Caco-2 (cell line): ENCODE measurements around the gene DZIP1. TPM values are rescaled to one million over a fixed set of nuclear protein-coding genes. Genes with fewer than 3 reads are reported as not detected.

Experiments used
- BruUV-seq: library from RNA; stranded (reverse); fragments of 400-500 nt; replicated peaks from 2 replicates; lab custom pipeline; 2021; lab: Mats Ljungman, UMichigan
- CTCF ChIA-PET: fragments of 300-600 bp; sonication (Branson Sonifier 250); formaldehyde crosslinking; loops from one replicate; lab custom pipeline; 2022; ENCODE audit warnings: antibody characterized with exemption; lab: Charles Lee
- POLR2A ChIA-PET: fragments of 300-600 bp; sonication (Branson Sonifier 250); formaldehyde crosslinking; loops from one replicate; lab custom pipeline; 2022; ENCODE audit warnings: antibody characterized with exemption; lab: Charles Lee
- DNase-seq, 2 experiments: peaks; one replicate each; pipeline versions ENCODE4 v3.0.0 to v3.0.0-alpha.2; 2020 to 2022
- H3K27me3 ChIP-seq: replicated peaks from 2 replicates; pipeline ENCODE4 v1.6.0; 2011; ENCODE audit warnings: low read length; ENCODE audit not compliant: control insufficient read depth, insufficient read depth
- H3K36me3 ChIP-seq: 2 replicates; pipeline ENCODE4 v1.5.1; 2011; ENCODE audit warnings: low read length; ENCODE audit not compliant: control insufficient read depth, insufficient read depth
- H3K4me1 ChIP-seq: fragments of 250-450 bp; sonication (Bioruptor Pico); 2 replicates; pipeline ENCODE4 v1.5.1; 2020; ENCODE audit warnings: mild to moderate bottlenecking
- H3K4me3 ChIP-seq: 2 replicates; pipeline ENCODE4 v1.5.1; 2011; ENCODE audit warnings: low read depth, mild to moderate bottlenecking, control low read depth, low read length
- H3K9me3 ChIP-seq: fragments of 250-450 bp; sonication (Bioruptor Pico); 2 replicates; pipeline ENCODE4 v1.5.1; 2020; ENCODE audit warnings: mild to moderate bottlenecking, moderate library complexity
- H3K27ac Mint-ChIP-seq: one replicate; pipeline ENCODE4 v1.8.0; 2022; ENCODE audit warnings: mixed read lengths; ENCODE audit not compliant: unreplicated experiment
- H3K27me3 Mint-ChIP-seq: one replicate; pipeline ENCODE4 v1.8.0; 2022; ENCODE audit warnings: mixed read lengths; ENCODE audit not compliant: insufficient read depth, unreplicated experiment
- H3K36me3 Mint-ChIP-seq: one replicate; pipeline ENCODE4 v1.8.0; 2022; ENCODE audit warnings: mild to moderate bottlenecking, mixed read lengths; ENCODE audit not compliant: insufficient read depth, unreplicated experiment
- H3K4me1 Mint-ChIP-seq: one replicate; pipeline ENCODE4 v1.8.0; 2022; ENCODE audit warnings: low read depth, mixed read lengths; ENCODE audit not compliant: unreplicated experiment
- H3K4me3 Mint-ChIP-seq: one replicate; pipeline ENCODE4 v1.8.0; 2022; ENCODE audit warnings: mild to moderate bottlenecking, moderate library complexity, mixed read lengths; ENCODE audit not compliant: unreplicated experiment
- H3K9me3 Mint-ChIP-seq: one replicate; pipeline ENCODE4 v1.8.0; 2022; ENCODE audit warnings: mixed read lengths; ENCODE audit not compliant: unreplicated experiment
- intact Hi-C: fragments of 100-400 bp; cut with micrococcal nuclease; formaldehyde crosslinking; loops from one replicate; pipeline ENCODE4 v1.10.0; 2022; ENCODE audit not compliant: unreplicated experiment
- total RNA-seq: library from RNA; stranded (reverse); gene quantifications from 2 replicates; pipeline ENCODE4 v1.2.3, GENCODE V29; 2022
- TF ChIP-seq, protein P1 (sequence below), 2 experiments: fragments of 200-600 bp in 1 of 2; IDR thresholded peaks; 1 replicate in 1 of 2; 2 replicates in 1 of 2; pipeline versions ENCODE4 v1.5.1 to v1.8.0; 2011 to 2022; ENCODE audit warnings: antibody characterized with exemption in 1 of 2, control low read depth in 1 of 2, inconsistent platforms in 1 of 2, low read depth in 1 of 2, low read length in 1 of 2, mild to moderate bottlenecking in 1 of 2, moderate library complexity in 1 of 2; ENCODE audit not compliant: insufficient read depth in 1 of 2, severe bottlenecking in 1 of 2, unreplicated experiment in 1 of 2

The DZIP1 gene
- total RNA-seq, 1 experiment from 2014 or later: 6.5 TPM

- H3K9me3 Mint-ChIP-seq: no peaks in the 10 kb centered on the region
- no peaks in the 10 kb centered on the region for H3K27me3 ChIP-seq
- peaks cover 3% of the 10 kb centered on the region for H3K27me3 Mint-ChIP-seq
- no peak overlapping the region for H3K4me3 ChIP-seq
- ChIA-PET POLR2A (no interaction called here), CTCF (no interaction called here)
- peaks cover 25% of the 10 kb centered on the region for H3K4me1 Mint-ChIP-seq
- H3K4me3 Mint-ChIP-seq: no peak overlapping the region
- H3K36me3 Mint-ChIP-seq: no peaks in the 10 kb centered on the region
- H3K9me3 ChIP-seq: no peaks in the 10 kb centered on the region
- BruUV-seq: no TSS peak
- H3K27ac Mint-ChIP-seq: no peak overlapping the region
- intact Hi-C loops: no loop called here
- DNase-seq: no peak
- no peaks in the 10 kb centered on the region for H3K4me1 ChIP-seq
- no peaks in the 10 kb centered on the region for H3K36me3 ChIP-seq
- TF ChIP-seq, protein P1, sequence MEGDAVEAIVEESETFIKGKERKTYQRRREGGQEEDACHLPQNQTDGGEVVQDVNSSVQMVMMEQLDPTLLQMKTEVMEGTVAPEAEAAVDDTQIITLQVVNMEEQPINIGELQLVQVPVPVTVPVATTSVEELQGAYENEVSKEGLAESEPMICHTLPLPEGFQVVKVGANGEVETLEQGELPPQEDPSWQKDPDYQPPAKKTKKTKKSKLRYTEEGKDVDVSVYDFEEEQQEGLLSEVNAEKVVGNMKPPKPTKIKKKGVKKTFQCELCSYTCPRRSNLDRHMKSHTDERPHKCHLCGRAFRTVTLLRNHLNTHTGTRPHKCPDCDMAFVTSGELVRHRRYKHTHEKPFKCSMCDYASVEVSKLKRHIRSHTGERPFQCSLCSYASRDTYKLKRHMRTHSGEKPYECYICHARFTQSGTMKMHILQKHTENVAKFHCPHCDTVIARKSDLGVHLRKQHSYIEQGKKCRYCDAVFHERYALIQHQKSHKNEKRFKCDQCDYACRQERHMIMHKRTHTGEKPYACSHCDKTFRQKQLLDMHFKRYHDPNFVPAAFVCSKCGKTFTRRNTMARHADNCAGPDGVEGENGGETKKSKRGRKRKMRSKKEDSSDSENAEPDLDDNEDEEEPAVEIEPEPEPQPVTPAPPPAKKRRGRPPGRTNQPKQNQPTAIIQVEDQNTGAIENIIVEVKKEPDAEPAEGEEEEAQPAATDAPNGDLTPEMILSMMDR (IDR thresholded peaks at IDR 0.05; ENCODE audit: insufficient read depth in 1 of 2, low read depth in 1 of 2, low read length in 1 of 2, severe bottlenecking in 1 of 2, unreplicated experiment in 1 of 2): no peak
These were observed 109.3 kb downstream of the DZIP1 start for GRCh38 chr13:95535243-95535642.

DNA sequence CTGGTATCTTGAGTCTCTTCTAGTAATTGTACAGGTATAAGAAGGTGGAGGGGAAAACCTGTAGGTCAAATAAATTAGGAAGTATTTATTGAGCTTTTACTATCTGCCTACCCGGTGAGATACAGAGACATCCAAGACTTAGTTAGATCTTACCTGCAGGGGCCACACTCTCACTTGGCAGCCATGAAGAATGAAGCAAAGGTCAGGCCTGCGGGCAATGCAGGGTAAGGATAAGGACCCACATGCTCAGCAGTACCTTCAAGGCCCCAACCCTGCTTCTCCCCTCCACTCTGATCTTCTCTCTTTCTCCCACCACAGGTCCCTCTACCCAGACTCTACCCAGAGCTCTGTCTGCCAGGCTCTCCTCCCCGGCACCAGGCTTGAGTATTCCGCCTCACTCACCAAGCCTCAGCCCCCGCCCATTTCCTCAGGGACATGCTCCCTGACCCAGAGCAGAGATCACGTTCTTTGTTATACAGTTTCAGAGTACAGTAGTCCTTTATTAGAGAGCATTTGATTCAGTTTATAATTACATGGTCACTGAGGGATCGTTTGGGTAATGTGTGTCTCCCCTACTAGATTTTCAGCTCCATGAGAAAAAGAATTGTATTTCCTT lies 110.9 kb downstream of the DZIP1 start:
- no peaks in the 10 kb centered on the region for H3K36me3 Mint-ChIP-seq
- H3K27me3 Mint-ChIP-seq: peaks cover 3% of the 10 kb centered on the region
- no peak overlapping the region for H3K4me3 ChIP-seq
- no peaks in the 10 kb centered on the region for H3K36me3 ChIP-seq
- H3K9me3 Mint-ChIP-seq: no peaks in the 10 kb centered on the region
- no peaks in the 10 kb centered on the region for H3K9me3 ChIP-seq
- peaks cover 25% of the 10 kb centered on the region for H3K4me1 Mint-ChIP-seq
- CTCF ChIA-PET: no interaction called here
- H3K27ac Mint-ChIP-seq: no peak overlapping the region
- no peak for DNase-seq
- BruUV-seq: no TSS peak
- POLR2A ChIA-PET: no interaction called here
- intact Hi-C loops: no loop called here
- TF ChIP-seq, protein P1 (IDR thresholded peaks at IDR 0.05; ENCODE audit: insufficient read depth in 1 of 2, low read depth in 1 of 2, low read length in 1 of 2, severe bottlenecking in 1 of 2, unreplicated experiment in 1 of 2): no peak
- H3K4me1 ChIP-seq: no peaks in the 10 kb centered on the region
- H3K4me3 Mint-ChIP-seq: no peak overlapping the region
- no peaks in the 10 kb centered on the region for H3K27me3 ChIP-seq

DNA sequence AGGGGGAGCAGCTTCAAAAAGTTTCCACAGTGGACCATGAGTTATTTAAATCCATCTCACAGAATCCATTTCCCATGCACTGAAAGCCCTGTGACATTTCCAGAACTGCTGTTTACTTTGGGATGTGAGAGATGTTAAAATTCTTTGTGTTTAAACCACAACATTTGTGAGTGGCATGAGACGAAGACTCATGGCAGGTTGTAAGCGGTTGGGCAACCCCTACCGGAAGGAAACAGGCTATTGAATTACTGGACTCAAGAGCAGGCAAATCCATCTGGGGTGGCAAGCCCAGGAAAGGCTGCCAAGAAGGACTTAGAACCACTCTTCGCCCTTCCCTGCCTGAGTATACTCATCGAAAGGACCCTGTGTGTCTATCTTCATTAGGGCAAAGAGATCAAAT lies 114.3 kb downstream of the DZIP1 start:
- TF ChIP-seq, protein P1 (IDR thresholded peaks at IDR 0.05; ENCODE audit: insufficient read depth in 1 of 2, low read depth in 1 of 2, low read length in 1 of 2, severe bottlenecking in 1 of 2, unreplicated experiment in 1 of 2): no peak
- no peaks in the 10 kb centered on the region for H3K9me3 Mint-ChIP-seq
- Histone ChIP-seq H3K9me3 (no peaks in the 10 kb centered on the region), H3K36me3 (no peaks in the 10 kb centered on the region), H3K4me3 (no peak overlapping the region), H3K4me1 (no peaks in the 10 kb centered on the region), H3K27me3 (no peaks in the 10 kb centered on the region)
- DNase-seq: no peak
- no peaks in the 10 kb centered on the region for H3K36me3 Mint-ChIP-seq
- H3K4me3 Mint-ChIP-seq: no peak overlapping the region
- ChIA-PET CTCF (no interaction called here), POLR2A (no interaction called here)
- intact Hi-C loops: no loop called here
- H3K27ac Mint-ChIP-seq: no peak overlapping the region
- H3K4me1 Mint-ChIP-seq: peaks cover 12% of the 10 kb centered on the region
- BruUV-seq: no TSS peak
- no peaks in the 10 kb centered on the region for H3K27me3 Mint-ChIP-seq

Other genes starting within 250 kb of the DZIP1 start
- gene CLDN10, start 92.0 kb downstream of the DZIP1 start, total RNA-seq: not detected in 2 replicates
- 36.8 and 38.0 TPM in 2 replicates for gene DNAJC3, start 32.4 kb upstream of the DZIP1 start, total RNA-seq